C4-2B (cell line): ENCODE measurements around the gene PTPRM.

ENCODE experiments used
- ZFX ChIP-seq: fragments of 450-650 bp; IDR thresholded peaks from 2 replicates; pipeline ENCODE4 v1.6.1; 2017
- TF ChIP-seq, protein P1 (sequence below): fragments of 450-650 bp; conservative IDR thresholded peaks from 2 replicates; pipeline ENCODE4 v1.5.1; 2017; ENCODE audit warnings: mild to moderate bottlenecking

DNA sequence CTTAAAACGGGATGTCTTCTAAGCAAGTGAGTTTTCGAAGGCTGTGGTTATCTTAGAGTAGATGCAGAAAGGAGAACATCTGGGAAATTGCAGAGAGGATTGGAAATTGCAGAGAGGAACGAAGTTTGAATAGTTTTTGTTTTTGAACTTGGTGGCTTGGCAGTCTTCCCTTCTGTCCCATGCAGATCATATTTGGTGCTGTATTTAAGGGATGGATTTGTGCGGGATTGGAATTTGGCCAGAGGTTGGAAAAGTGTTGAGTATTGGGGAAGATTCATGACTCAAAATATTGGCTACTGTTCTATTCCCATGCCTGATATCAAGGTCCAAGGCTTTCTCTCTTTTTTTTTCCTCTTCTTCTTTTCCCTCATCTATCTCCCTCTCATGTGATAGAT is 18.2 kb downstream of the PTPRM start:
- TF ChIP-seq, protein P1, sequence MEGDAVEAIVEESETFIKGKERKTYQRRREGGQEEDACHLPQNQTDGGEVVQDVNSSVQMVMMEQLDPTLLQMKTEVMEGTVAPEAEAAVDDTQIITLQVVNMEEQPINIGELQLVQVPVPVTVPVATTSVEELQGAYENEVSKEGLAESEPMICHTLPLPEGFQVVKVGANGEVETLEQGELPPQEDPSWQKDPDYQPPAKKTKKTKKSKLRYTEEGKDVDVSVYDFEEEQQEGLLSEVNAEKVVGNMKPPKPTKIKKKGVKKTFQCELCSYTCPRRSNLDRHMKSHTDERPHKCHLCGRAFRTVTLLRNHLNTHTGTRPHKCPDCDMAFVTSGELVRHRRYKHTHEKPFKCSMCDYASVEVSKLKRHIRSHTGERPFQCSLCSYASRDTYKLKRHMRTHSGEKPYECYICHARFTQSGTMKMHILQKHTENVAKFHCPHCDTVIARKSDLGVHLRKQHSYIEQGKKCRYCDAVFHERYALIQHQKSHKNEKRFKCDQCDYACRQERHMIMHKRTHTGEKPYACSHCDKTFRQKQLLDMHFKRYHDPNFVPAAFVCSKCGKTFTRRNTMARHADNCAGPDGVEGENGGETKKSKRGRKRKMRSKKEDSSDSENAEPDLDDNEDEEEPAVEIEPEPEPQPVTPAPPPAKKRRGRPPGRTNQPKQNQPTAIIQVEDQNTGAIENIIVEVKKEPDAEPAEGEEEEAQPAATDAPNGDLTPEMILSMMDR: no peak
- no peak for TF ChIP-seq ZFX
